NCI-H82 (cell line): ENCODE measurements around the gene NDUFB7.
A peak's percentile ranks its signal among the peaks of the same experiment; 100 is the strongest.
"Not testable (repeated sequence)": the region's sequence is repeated elsewhere in the genome, so short reads cannot be mapped to it uniquely, and the experiment has no call there.

Source experiments
- DNase-seq: peaks from one replicate; lab custom pipeline; 2025; lab: John Stamatoyannopoulos, UW

The NDUFB7 gene

GRCh38 chr19:14553042-14553938 lies 18.6 kb downstream of the NDUFB7 start:
- no peak for DNase-seq

- DNase-seq = not testable (repeated sequence)
Observed at GRCh38 chr19:14552006-14552360, 19.9 kb downstream of the NDUFB7 start.

- DNase-seq = peak; percentile 67
Observed at GRCh38 chr19:14551134-14552005, 20.5 kb downstream of the NDUFB7 start.

- no peak for DNase-seq
Observed at GRCh38 chr19:14550201-14550754, 21.6 kb downstream of the NDUFB7 start.

GRCh38 chr19:14545716-14546082 lies 26.2 kb downstream of the NDUFB7 start:
- DNase-seq = no peak

GRCh38 chr19:14544977-14545715 lies 26.7 kb downstream of the NDUFB7 start:
- DNase-seq = no peak

GRCh38 chr19:14544047-14544446 lies 27.8 kb downstream of the NDUFB7 start:
- DNase-seq = no peak

GRCh38 chr19:14542711-14543328 lies 29.0 kb downstream of the NDUFB7 start:
- no peak for DNase-seq

- DNase-seq = not testable (repeated sequence)
Observed at GRCh38 chr19:14541979-14542378, 29.9 kb downstream of the NDUFB7 start.

- DNase-seq = no peak
Observed at GRCh38 chr19:14540741-14541525, 30.9 kb downstream of the NDUFB7 start.

GRCh38 chr19:14536926-14537692 lies 34.8 kb downstream of the NDUFB7 start:
- DNase-seq = peak; percentile 95

GRCh38 chr19:14533450-14533849 lies 38.4 kb downstream of the NDUFB7 start:
- DNase-seq = no peak

- DNase-seq = no peak
Observed at GRCh38 chr19:14530506-14530905, 41.4 kb downstream of the NDUFB7 start.

GRCh38 chr19:14530005-14530348 lies 41.9 kb downstream of the NDUFB7 start:
- DNase-seq = peak; percentile 81

GRCh38 chr19:14529254-14530004 lies 42.4 kb downstream of the NDUFB7 start, which contains the start of gene TECR:
TECR (plus strand) TSS chr19:14529594; CDS start chr19:14529697, 103 bp downstream.
- DNase-seq = peak; percentile 100

- DNase-seq = no peak
Observed at GRCh38 chr19:14528419-14529253, 43.2 kb downstream of the NDUFB7 start.

- DNase-seq = no peak
Observed at GRCh38 chr19:14526423-14526822, 45.4 kb downstream of the NDUFB7 start.

- DNase-seq = no peak
Observed at GRCh38 chr19:14525729-14526128, 46.1 kb downstream of the NDUFB7 start.
